Chondrocyte (in vitro differentiated cells): ENCODE results near the gene HSF5. TPM values are rescaled to one million over a fixed set of nuclear protein-coding genes. Genes with fewer than 3 reads are reported as not detected.

Experiments used
- DNase-seq: peaks from one replicate; pipeline ENCODE4 v3.0.0; 2021; ENCODE audit warnings: mixed read lengths, low spot score
- H3K27ac Mint-ChIP-seq: one replicate; pipeline ENCODE4 v1.8.0; 2021; ENCODE audit warnings: mild to moderate bottlenecking, moderate library complexity, mixed read lengths; ENCODE audit not compliant: unreplicated experiment
- H3K27me3 Mint-ChIP-seq: 2 replicates; pipeline ENCODE4 v1.8.0; 2021; ENCODE audit warnings: low read depth, mixed read lengths
- H3K36me3 Mint-ChIP-seq: 2 replicates; pipeline ENCODE4 v1.8.0; 2021; ENCODE audit warnings: low read depth, mixed read lengths
- H3K4me1 Mint-ChIP-seq: 2 replicates; pipeline ENCODE4 v1.8.0; 2021; ENCODE audit warnings: low read depth, mild to moderate bottlenecking, mixed read lengths
- H3K4me3 Mint-ChIP-seq: one replicate; pipeline ENCODE4 v1.8.0; 2021; ENCODE audit warnings: mild to moderate bottlenecking, moderate library complexity, mixed read lengths; ENCODE audit not compliant: unreplicated experiment
- H3K9me3 Mint-ChIP-seq: 2 replicates; pipeline ENCODE4 v1.8.0; 2021; ENCODE audit warnings: low read depth, mixed read lengths
- CTCF ChIP-seq: fragments of 200-600 bp; sonication (generic); IDR thresholded peaks from 2 replicates; pipeline ENCODE4 v1.5.0; 2021; ENCODE audit warnings: antibody characterized with exemption, mild to moderate bottlenecking, moderate library complexity
- total RNA-seq: library from RNA; stranded (reverse); gene quantifications from 3 replicates; pipeline ENCODE4 v1.2.1, GENCODE V29; 2021

HSF5 gene
- total RNA-seq, 1 donor from 2014 or later = not detected

GRCh38 chr17:58517378-58517927, 29.2 kb upstream of the HSF5 start:
- no peaks in the 10 kb centered on the region for H3K36me3 Mint-ChIP-seq
- TF ChIP-seq CTCF = no peak
- H3K9me3 Mint-ChIP-seq = no peaks in the 10 kb centered on the region
- H3K4me1 Mint-ChIP-seq = peaks cover 61% of the 10 kb centered on the region
- DNase-seq = no peak
- peak overlapping the region; percentile 94 for H3K4me3 Mint-ChIP-seq
- no peaks in the 10 kb centered on the region for H3K27me3 Mint-ChIP-seq
- H3K27ac Mint-ChIP-seq = peak overlapping the region; percentile 99

GRCh38 chr17:58516644-58517377, 28.6 kb upstream of the HSF5 start:
- DNase-seq = no peak
- H3K4me3 Mint-ChIP-seq = peak overlapping the region; percentile 94
- peaks cover 56% of the 10 kb centered on the region for H3K4me1 Mint-ChIP-seq
- TF ChIP-seq CTCF = no peak
- no peaks in the 10 kb centered on the region for H3K9me3 Mint-ChIP-seq
- peak overlapping the region; percentile 99 for H3K27ac Mint-ChIP-seq
- no peaks in the 10 kb centered on the region for H3K27me3 Mint-ChIP-seq
- no peaks in the 10 kb centered on the region for H3K36me3 Mint-ChIP-seq

- H3K4me3 Mint-ChIP-seq = no peak overlapping the region
- no peak for TF ChIP-seq CTCF
- H3K9me3 Mint-ChIP-seq = no peaks in the 10 kb centered on the region
- no peak for DNase-seq
- peaks cover 9% of the 10 kb centered on the region for H3K36me3 Mint-ChIP-seq
- no peaks in the 10 kb centered on the region for H3K27me3 Mint-ChIP-seq
- peaks cover 47% of the 10 kb centered on the region for H3K4me1 Mint-ChIP-seq
- peak overlapping the region; percentile 43 for H3K27ac Mint-ChIP-seq
Observed at GRCh38 chr17:58515286-58515685, 27.1 kb upstream of the HSF5 start.

- Mint-ChIP-seq H3K4me1 (peaks cover 42% of the 10 kb centered on the region), H3K27me3 (no peaks in the 10 kb centered on the region), H3K36me3 (peaks cover 14% of the 10 kb centered on the region), H3K4me3 (peak overlapping the region; percentile 62), H3K27ac (peak overlapping the region; percentile 43), H3K9me3 (no peaks in the 10 kb centered on the region)
- no peak for TF ChIP-seq CTCF
- DNase-seq = no peak
Observed at GRCh38 chr17:58514770-58515157, 26.6 kb upstream of the HSF5 start.

- Mint-ChIP-seq H3K36me3 (peaks cover 15% of the 10 kb centered on the region), H3K27ac (peak within 1 kb of the TSS; percentile 56), H3K27me3 (no peaks in the 10 kb centered on the region), H3K9me3 (no peaks in the 10 kb centered on the region), H3K4me3 (peak within 1 kb of the TSS; percentile 82), H3K4me1 (peaks cover 40% of the 10 kb centered on the region)
- no peak for TF ChIP-seq CTCF
- DNase-seq = no peak
Observed at GRCh38 chr17:58513965-58514769, 26.0 kb upstream of the HSF5 start, which contains the start of gene MTMR4. MTMR4 (minus strand) TSS chr17:58514638; CDS start chr17:58514407, 231 bp downstream.
